Inflammatory macrophage treated with lipopolysaccharide for 4 hours (primary cell): ENCODE data around the gene VPS54.
A peak's percentile ranks its signal among the peaks of the same experiment; 100 is the strongest.
"Not testable (repeated sequence)": the region's sequence is repeated elsewhere in the genome, so short reads cannot be mapped to it uniquely, and the experiment has no call there.

Experiments
- DNase-seq: peaks from one replicate; pipeline ENCODE4 v3.0.0-alpha.2; 2020

The VPS54 gene

DNA sequence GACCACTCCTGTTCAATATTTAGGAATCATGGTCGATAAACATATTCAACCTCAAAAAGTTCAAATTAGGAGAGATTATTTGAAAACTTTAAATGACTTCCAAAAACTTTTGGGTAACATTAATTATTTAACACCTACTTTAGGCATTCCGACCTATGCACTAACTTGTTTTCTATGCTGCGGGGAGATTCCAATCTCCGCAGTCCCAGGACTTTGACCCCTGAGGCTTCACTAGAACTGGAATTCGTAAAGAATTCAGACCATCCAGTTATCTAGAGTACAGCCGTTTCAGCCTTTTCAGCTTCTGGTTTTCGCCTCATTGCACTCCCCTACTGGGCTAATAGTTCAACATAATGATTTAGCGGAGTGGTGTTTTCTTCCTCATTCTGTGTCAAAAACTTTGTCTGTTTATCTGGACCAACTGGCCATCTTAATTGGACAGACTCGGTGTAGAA, 26.1 kb downstream of the VPS54 start:
- DNase-seq, result not testable (repeated sequence)

- no peak for DNase-seq
These were observed 27.1 kb downstream of the VPS54 start for GRCh38 chr2:63992061-63992685.

DNA sequence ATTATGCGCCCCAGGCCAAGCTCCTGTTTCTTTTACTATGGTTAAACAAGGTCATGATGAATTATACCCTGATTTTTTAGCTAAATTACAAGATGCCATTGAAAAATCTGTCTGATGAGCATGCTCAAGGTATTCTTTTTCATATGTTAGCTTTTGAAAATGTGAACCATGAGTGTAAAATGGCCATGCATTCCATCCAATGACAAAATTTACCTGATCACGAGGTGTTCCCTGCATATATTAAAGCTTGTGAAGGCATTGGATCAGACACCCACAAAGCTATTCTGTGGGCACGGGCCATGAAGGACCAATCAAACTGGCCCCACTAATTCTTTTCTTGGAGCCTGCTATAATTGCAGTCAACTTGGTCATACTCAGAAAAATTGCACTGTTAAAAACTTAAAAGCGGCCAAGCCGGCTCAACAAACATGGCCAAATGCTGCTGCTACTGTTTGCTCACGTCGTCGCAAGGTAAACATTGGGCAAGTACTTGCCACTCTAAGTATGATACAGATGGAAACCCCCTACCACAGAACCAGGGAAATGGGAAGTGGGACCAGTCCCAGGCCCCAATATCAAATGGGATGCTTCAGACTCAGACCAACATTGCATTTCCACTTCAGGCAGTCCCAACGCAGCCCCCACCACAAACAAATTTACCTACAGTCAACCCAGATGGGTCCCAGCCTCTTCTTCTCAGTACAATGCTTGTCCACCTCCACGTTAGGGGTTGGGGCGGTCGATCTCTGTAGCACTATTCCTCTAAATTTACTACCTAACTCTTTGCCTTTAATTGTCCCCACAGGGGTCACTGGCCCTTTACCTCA, 27.8 kb downstream of the VPS54 start:
- not testable (repeated sequence) for DNase-seq

DNA sequence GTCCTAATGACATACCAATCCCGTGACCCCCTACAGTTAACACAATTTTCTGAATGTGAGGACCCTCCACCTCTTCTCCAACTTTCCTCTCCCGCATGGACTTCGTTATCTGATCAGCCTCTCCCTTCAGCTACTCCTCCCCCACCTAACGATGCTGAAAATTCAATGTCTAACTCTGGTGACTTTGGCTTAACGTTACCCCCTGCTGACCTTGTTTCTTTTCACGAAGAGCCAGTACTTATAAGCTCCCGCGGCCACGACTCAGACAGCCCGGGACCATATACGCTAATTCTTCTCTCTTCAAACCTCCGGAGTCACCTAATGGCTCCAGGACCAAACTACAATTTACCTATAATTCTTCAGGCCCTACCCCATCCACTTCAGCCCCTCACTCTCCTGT, 29.2 kb downstream of the VPS54 start:
- no peak for DNase-seq

DNA sequence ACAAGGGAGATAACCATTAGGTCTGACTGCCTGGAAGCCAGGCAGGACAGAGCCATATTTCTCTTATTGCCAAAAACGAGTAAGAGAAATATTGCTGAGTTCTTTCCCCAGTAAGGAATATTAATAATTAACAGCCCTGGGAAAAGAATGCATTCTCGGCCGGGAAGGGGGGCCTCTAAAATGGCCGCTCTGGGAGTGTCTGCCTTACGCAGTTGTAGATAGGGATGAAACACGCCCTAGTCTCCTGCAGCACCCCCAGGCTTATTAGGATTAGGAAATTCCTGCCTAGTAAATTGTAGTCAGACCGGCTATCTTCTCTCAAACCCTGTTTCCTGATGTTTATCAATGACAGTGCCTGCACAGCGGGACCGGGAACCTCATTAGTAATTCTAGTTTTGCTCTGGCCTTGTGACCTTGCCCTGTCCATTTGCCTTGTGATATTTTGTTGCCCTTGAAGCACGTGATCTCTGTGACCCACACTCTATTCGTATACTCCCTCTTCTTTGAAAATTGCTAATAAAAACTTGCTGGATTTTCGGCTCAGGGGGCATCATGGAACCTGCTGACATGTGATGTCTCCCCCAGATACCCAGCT, 30.3 kb downstream of the VPS54 start:
- not testable (repeated sequence) for DNase-seq

GRCh38 chr2:63984606-63985359, 34.4 kb downstream of the VPS54 start:
- no peak for DNase-seq

DNA sequence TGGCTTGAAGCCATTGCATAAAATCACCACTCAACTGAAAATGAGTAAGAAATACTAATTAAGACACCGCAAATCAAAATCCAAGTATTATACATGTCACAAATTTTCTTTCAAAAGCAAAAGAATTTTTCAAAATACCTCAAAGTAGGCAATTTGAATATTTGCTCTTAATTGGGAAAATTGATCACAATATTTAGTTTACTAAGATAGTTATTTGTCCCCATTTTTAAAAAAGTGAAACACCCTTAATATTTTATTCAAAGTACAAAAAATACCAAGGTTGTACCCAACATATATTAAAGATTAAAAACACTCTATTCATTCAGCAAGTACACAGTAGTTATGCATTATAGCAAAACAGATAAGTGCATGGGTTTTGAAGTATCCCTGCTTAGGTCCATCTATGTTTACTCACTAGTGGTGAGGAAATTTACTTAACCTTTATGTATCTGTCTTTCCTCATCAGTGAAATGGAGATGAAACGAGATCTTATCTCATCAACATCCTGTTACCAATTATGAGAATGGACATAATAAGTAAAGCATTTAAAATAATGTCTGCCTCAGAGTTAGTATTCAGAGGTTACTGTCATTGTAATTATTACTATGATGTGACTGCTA, 35.1 kb downstream of the VPS54 start:
- DNase-seq, result no peak

- DNase-seq, result no peak
These were observed 36.9 kb downstream of the VPS54 start for GRCh38 chr2:63982335-63982734.

DNA sequence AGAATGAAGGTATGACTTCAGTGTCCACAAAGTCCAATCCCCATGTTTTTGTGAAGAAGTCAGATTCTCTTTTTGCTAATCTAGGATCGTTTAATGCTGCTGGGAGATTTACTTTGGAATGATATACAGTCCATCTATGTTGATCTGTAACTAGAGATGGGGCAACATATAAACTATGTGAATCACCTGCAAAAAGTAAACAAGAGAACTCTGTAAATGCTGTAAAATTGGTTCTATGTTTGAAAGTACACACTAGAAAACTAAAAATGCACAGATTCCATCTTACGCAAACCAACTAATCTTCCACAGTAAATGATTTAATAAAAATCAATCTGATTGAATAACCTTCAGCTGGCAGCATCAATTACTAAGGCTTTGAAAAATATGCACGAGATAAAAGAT, 37.5 kb downstream of the VPS54 start:
- DNase-seq, result no peak

DNA sequence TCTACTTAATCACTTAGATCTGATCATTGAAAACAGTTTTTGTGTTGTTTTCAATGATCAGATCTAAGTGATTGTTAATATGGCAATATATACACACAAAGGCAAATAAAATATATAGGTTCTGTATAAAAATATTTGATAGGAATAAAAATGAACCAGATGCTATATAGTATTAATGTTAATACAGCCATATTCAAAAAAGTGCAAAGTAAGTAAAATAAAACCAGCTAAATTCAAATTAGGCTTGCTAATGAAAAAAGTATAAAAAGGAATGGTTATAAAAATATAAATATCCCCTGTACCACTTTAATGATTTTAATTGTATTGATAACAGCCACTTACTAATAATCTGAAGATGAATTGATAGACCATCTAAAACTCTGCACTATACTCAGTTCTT, 38.4 kb downstream of the VPS54 start:
- no peak for DNase-seq

DNA sequence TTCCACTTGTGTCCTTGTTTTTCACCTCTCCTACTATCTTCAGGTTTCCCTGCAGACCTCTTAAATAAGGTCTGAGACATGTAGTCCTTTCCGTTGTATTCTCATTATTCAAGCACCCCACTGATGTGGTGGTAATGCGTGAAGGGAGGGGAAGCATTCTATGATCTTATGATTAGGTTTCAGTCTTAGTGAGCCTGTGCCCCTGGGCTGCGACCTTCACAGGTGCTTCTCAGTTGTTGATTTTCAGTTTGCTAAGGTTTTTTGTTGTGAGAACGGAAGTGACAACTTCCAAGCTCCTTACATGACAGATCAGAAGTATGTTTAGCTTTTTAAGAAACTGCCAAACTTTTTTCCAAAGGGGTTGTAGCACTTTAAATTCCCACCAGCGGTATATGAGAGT, 41.3 kb downstream of the VPS54 start:
- DNase-seq, result no peak

DNA sequence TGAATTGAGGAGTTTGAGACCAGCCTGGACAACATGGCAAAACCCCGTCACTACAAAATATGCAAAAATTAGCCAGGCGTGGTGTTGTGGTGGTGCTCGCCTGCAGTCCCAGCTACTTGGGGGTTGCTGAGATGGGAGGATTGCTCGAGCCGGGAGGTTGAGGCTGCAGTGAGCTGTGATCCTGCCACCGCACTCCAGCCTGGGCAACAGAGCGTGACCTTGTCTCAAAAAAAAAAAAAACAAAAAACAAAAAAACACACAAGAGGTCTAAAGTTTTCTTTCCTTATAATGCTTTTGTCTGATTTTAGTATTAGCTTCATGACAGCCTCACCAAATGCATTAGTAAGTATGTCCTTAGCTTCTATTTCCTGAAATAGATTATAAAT, 43.1 kb downstream of the VPS54 start:
- DNase-seq, result no peak

DNA sequence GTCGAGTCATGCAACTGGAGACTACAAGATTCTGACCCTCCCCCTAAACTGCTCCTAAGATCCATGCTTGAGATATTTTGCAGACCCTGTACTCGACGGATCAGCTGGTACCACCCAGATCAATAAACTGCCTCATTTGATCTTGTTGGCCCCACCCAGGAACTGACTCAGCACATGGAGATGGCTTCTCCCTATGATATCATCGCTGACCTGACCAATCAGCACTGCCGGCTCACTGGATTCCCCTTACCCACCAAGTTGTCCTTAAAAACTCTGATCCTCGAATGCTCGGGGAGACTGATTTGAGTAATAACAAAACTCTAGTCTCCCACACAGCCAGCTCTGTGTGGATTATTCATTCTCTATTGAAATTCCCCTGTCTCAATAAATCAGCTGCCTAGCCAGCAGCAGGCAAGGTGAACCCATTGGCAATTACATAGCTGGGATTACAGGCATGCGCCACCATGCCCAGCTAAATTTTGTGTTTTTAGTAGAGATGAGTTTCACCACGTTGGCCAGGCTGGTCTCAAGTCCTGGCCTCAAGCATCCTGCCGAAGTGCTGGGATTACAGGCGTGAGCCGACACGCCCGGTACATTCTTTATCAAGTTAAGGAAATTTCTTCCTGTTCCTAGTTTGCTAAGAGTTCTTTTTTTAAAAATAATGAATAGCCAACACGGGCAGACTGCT, 43.6 kb downstream of the VPS54 start:
- no peak for DNase-seq

GRCh38 chr2:63975036-63975435, 44.2 kb downstream of the VPS54 start:
- not testable (repeated sequence) for DNase-seq

DNA sequence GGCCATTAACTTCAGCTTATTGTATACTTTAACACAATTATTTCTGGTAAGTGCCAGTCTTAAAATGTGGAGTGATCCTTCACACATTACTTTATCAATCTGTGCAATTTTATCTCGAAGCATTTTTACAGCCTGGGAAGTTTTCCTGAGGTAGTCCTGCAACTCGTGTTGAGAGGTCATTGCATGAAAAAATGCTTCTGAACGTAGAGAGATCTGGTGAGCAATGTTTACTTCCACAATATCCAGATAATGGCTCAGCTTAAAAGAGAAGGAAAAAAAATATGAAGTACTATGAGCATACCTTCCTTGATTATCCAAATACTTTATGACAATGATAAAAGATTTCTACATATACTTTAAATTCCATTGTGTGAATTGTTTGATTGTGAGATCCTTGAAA, 57.0 kb downstream of the VPS54 start:
- no peak for DNase-seq

GRCh38 chr2:63950414-63950813, 68.8 kb downstream of the VPS54 start:
- no peak for DNase-seq

- DNase-seq, result no peak
These were observed 76.4 kb downstream of the VPS54 start for GRCh38 chr2:63942788-63943187.

DNA sequence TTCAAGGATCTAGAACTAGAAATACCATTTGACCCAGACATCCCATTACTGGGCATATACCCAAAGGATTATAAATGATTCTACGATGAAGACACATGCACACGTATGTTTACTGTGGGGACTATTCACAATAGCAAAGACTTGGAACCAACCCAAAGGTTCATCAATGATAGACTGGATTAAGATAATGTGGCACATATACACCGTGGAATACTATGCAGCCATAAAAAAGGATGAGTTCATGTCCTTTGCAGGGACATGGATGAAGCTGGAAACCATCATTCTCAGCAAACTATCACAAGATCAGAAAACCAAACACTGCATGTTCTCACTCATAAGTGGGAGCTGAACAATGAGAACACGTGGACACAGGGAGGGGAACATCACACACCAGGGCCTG, 87.1 kb downstream of the VPS54 start:
- not testable (repeated sequence) for DNase-seq

GRCh38 chr2:63926815-63927214, 92.4 kb downstream of the VPS54 start:
- DNase-seq, result no peak

DNA sequence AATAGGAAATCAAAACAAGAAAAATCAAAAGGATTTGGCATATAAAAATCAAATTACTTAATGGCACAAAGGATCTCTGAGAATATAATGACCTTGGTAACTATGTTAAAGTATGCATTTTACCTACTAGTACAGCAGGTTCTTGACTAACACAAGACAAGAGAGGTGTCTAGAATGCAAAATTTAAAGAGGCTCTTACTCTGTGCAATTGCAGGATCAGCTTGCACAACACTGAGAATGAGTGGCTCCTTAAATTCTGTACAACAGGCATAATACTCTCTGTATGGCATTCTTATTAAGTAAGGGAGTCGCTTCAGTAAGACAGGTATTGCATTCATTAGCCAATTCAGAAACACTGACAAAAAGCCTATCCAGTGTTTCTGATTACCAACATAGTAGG, 104.9 kb downstream of the VPS54 start:
- DNase-seq, result no peak

GRCh38 chr2:63903003-63903402, 116.2 kb downstream of the VPS54 start:
- DNase-seq, result peak; percentile 30

GRCh38 chr2:63902149-63902548, 117.1 kb downstream of the VPS54 start:
- no peak for DNase-seq
